Neural progenitor cell (in vitro differentiated cells): ENCODE data around the gene RTN1.

ENCODE experiments used
- CTCF ChIP-seq: fragments of 200-600 bp; sonication (generic); IDR thresholded peaks from 2 replicates; pipeline ENCODE4 v1.5.1; 2017; ENCODE audit warnings: antibody characterized with exemption, mild to moderate bottlenecking
- EZH2 ChIP-seq: fragments of 200-600 bp; sonication (generic); IDR thresholded peaks from 2 replicates; pipeline ENCODE4 v1.6.1; 2017; ENCODE audit warnings: antibody characterized with exemption, mild to moderate bottlenecking, moderate library complexity
- EZH2phosphoT487 ChIP-seq: fragments of 200-600 bp; sonication (generic); IDR thresholded peaks from 2 replicates; pipeline ENCODE4 v1.6.1; 2017; ENCODE audit warnings: antibody characterized with exemption

GRCh38 chr14:59591641-59592370 is 278.8 kb downstream of the RTN1 start:
- TF ChIP-seq CTCF (no peak), EZH2 (no peak), EZH2phosphoT487 (no peak)
